SK-N-SH (cell line): ENCODE measurements around the gene TAX1BP1. TPM values are rescaled to one million over a fixed set of nuclear protein-coding genes. Genes with fewer than 3 reads are reported as not detected.
A peak's percentile ranks its signal among the peaks of the same experiment; 100 is the strongest.
"Not testable (repeated sequence)": the region's sequence is repeated elsewhere in the genome, so short reads cannot be mapped to it uniquely, and the experiment has no call there.

Source experiments
- CTCF ChIA-PET: fragments of 300-600, 350-600 bp; formaldehyde crosslinking; extraction: SDS; loops from one replicate; lab custom pipeline; 2021; lab: Yijun Ruan, JAX
- POLR2A ChIA-PET: fragments of 350-600 bp; sonication (Branson Sonifier 250); formaldehyde crosslinking; extraction: SDS; loops from one replicate; lab custom pipeline; 2020; ENCODE audit warnings: antibody characterized with exemption, inconsistent platforms; lab: Yijun Ruan, JAX
- DNase-seq: peaks from one replicate; pipeline ENCODE4 v3.0.0; 2012
- H2AFZ ChIP-seq: fragments of 200-600 bp; sonication (generic); 2 replicates; pipeline ENCODE4 v1.8.1; 2016; ENCODE audit warnings: antibody characterized with exemption, mild to moderate bottlenecking, low read depth
- H3F3A ChIP-seq: fragments of 200-600 bp; sonication (generic); replicated peaks from 2 replicates; pipeline ENCODE3; 2016; ENCODE audit warnings: antibody characterized with exemption, mild to moderate bottlenecking; ENCODE audit not compliant: insufficient read depth
- H3K27ac ChIP-seq, 2 experiments: fragments of 200-500 bp in 1 of 2; fragments of 200-600 bp in 1 of 2; sonication (Bioruptor generic) in 1 of 2; sonication (generic), shearing (Covaris generic) in 1 of 2; 2 replicates each; pipeline versions ENCODE4 v1.5.1 to v1.6.1; 2014 to 2016; ENCODE audit warnings: low read depth in 2 of 2, inconsistent platforms in 1 of 2, low read length in 1 of 2, mild to moderate bottlenecking in 1 of 2, mixed read lengths in 1 of 2
- H3K27me3 ChIP-seq: fragments of 200-600 bp; sonication (generic), shearing (Covaris generic); 2 replicates; pipeline ENCODE4 v1.6.1; 2016; ENCODE audit warnings: mixed run types; ENCODE audit not compliant: insufficient read depth
- H3K36me3 ChIP-seq, 2 experiments: fragments of 200-500 bp in 1 of 2; fragments of 200-600 bp in 1 of 2; sonication (Bioruptor generic) in 1 of 2; sonication (generic) in 1 of 2; replicated peaks in 1 of 2; 2 replicates each; pipeline versions ENCODE3 to v1.5.1; 2014 to 2016; ENCODE audit warnings: low read length in 1 of 2, mild to moderate bottlenecking in 1 of 2; ENCODE audit not compliant: insufficient read depth in 2 of 2, control insufficient read depth in 1 of 2
- H3K4me1 ChIP-seq, 2 experiments: fragments of 200-500 bp in 1 of 2; fragments of 200-600 bp in 1 of 2; sonication (Bioruptor generic) in 1 of 2; sonication (generic), shearing (Covaris generic) in 1 of 2; 2 replicates each; pipeline versions ENCODE4 v1.5.1 to v1.6.1; 2014 to 2016; ENCODE audit warnings: low read depth in 1 of 2, low read length in 1 of 2, mixed run types in 1 of 2; ENCODE audit not compliant: insufficient read depth in 2 of 2, control insufficient read depth in 1 of 2
- H3K4me2 ChIP-seq: fragments of 200-600 bp; sonication (generic), shearing (Covaris generic); 2 replicates; pipeline ENCODE4 v1.6.1; 2017; ENCODE audit warnings: mixed run types
- H3K4me3 ChIP-seq, 2 experiments: fragments of 200-500 bp in 1 of 2; fragments of 200-600 bp in 1 of 2; sonication (Bioruptor generic) in 1 of 2; sonication (generic), shearing (Covaris generic) in 1 of 2; 2 replicates each; pipeline versions ENCODE4 v1.5.1 to v1.8.1; 2014 to 2016; ENCODE audit warnings: low read depth in 2 of 2, inconsistent platforms in 1 of 2, low read length in 1 of 2, mild to moderate bottlenecking in 1 of 2, mixed read lengths in 1 of 2, moderate library complexity in 1 of 2
- H3K79me2 ChIP-seq: fragments of 200-600 bp; sonication (generic); 2 replicates; pipeline ENCODE4 v1.8.1; 2017; ENCODE audit warnings: mild to moderate bottlenecking; ENCODE audit not compliant: insufficient read depth
- H3K9ac ChIP-seq: fragments of 200-600 bp; sonication (generic); 2 replicates; pipeline ENCODE4 v1.6.1; 2017; ENCODE audit warnings: mixed run types
- H3K9me2 ChIP-seq: fragments of 200-600 bp; sonication (generic); 2 replicates; pipeline ENCODE4 v1.6.1; 2017; ENCODE audit warnings: mixed run types
- H3K9me3 ChIP-seq: fragments of 200-600 bp; sonication (generic); 2 replicates; pipeline ENCODE4 v1.6.1; 2017; ENCODE audit warnings: mixed run types, mild to moderate bottlenecking, moderate library complexity
- H4K20me1 ChIP-seq: fragments of 200-600 bp; sonication (generic); 2 replicates; pipeline ENCODE4 v1.6.1; 2017; ENCODE audit warnings: mild to moderate bottlenecking, mixed run types; ENCODE audit not compliant: insufficient read depth
- CHD2 ChIP-seq: fragments of 150-350 bp; IDR thresholded peaks from 2 replicates; pipeline ENCODE4 v1.6.1; 2018; ENCODE audit warnings: low read length; ENCODE audit not compliant: partially characterized antibody
- FOXJ3 ChIP-seq: sonication (generic); formaldehyde crosslinking; IDR thresholded peaks from 2 replicates; pipeline ENCODE4 v1.5.1; 2020; ENCODE audit warnings: mild to moderate bottlenecking, missing genetic modification reagents
- GATA2 ChIP-seq: sonication (generic); formaldehyde crosslinking; IDR thresholded peaks from 2 replicates; pipeline ENCODE4 v1.5.0; 2020; ENCODE audit warnings: mild to moderate bottlenecking, missing genetic modification reagents
- MEF2A ChIP-seq: IDR thresholded peaks from 2 replicates; pipeline ENCODE4 v1.4.0; 2012; ENCODE audit warnings: low read depth, borderline replicate concordance
- MXI1 ChIP-seq: IDR thresholded peaks from 2 replicates; pipeline ENCODE4 v1.6.1; 2012; ENCODE audit warnings: mild to moderate bottlenecking, low read depth, low read length, improper control_type of control experiment
- NRF1 ChIP-seq: IDR thresholded peaks from 2 replicates; pipeline ENCODE4 v1.6.1; 2012; ENCODE audit warnings: low read depth, mild to moderate bottlenecking, low read length
- POLR2AphosphoS5 ChIP-seq: IDR thresholded peaks from 2 replicates; pipeline ENCODE4 v1.6.1; 2012; ENCODE audit warnings: low read depth, low read length
- RCOR1 ChIP-seq: fragments of 150-350 bp; IDR thresholded peaks from 2 replicates; pipeline ENCODE4 v1.6.1; 2017; ENCODE audit warnings: antibody characterized with exemption, low read length
- SIN3A ChIP-seq: IDR thresholded peaks from 2 replicates; pipeline ENCODE4 v1.6.1; 2012; ENCODE audit warnings: low read depth, mild to moderate bottlenecking, low read length, moderate library complexity, borderline replicate concordance
- SMC3 ChIP-seq: IDR thresholded peaks from 2 replicates; pipeline ENCODE4 v1.6.1; 2012; ENCODE audit warnings: low read depth, low read length, improper control_type of control experiment
- TAF1 ChIP-seq: IDR thresholded peaks from 2 replicates; pipeline ENCODE4 v1.6.1; 2012; ENCODE audit warnings: low read depth, mild to moderate bottlenecking, low read length, moderate library complexity, borderline replicate concordance
- WGBS: methylation state at CpG from one replicate; pipeline ENCODE4 v1.1.6; 2017; ENCODE audit warnings: low lambda C conversion rate; 5-methylcytosine and 5-hydroxymethylcytosine counted together
- polyA plus RNA-seq, 3 experiments: library from polyadenylated mRNA; depleted of rRNA; stranded (reverse); fragments of >200 nt; gene quantifications; 2 replicates each; pipeline ENCODE4 v1.2.3, GENCODE V29; 2012
- TF ChIP-seq, protein P1 (sequence below): IDR thresholded peaks from 2 replicates; pipeline ENCODE4 v1.4.0; 2012; ENCODE audit warnings: low read depth

TAX1BP1 gene
- polyA plus RNA-seq, 1 of the 3 experiments (the other 2 are of a cell fraction), result 70.3 TPM

DNA sequence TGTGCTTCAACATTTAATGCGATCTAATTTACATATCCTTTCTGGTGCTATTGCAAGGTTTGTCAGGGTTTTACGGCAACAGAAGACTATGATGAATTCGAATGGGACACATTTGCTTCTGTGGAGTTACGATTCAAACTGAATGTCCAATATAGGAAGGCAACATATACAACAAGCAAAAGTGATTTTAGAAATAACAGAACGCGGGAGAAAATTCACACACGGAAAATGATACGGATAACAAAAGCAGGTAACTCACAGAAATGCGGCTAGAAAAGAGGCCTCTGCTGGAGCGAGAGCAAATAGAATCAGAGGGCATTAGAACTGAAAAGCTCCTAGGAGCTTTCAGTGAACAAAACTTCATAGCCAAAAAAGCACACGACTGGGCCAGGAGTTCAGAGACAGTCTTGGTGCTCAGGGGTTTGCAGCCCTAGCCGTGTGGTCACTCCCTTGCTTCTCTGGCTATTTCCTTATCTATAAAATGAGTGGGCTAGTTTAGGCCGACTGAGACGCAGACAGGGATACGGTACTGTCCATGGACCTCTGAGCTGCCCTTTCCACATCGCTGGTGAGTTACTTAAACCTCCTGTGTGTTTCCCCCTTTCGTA lies 557 bp upstream of the TAX1BP1 start:
- POLR2A ChIA-PET, result interaction anchor here (0.5 to 1.5 kb wide), 3 partner anchors 15 to 386 kb away, joined by 3 to 6 read pairs (median 3); partner anchors contain the start of gene HIBADH
- 0 out of 2 replicates have a peak, but pooled peaks have one; percentile 8 for TF ChIP-seq SMC3
- no peak for TF ChIP-seq MEF2A
- TF ChIP-seq GATA2, result 0 out of 2 replicates have a peak, but pooled peaks have one; percentile 31
- peak; percentile 18 for TF ChIP-seq CHD2

DNA sequence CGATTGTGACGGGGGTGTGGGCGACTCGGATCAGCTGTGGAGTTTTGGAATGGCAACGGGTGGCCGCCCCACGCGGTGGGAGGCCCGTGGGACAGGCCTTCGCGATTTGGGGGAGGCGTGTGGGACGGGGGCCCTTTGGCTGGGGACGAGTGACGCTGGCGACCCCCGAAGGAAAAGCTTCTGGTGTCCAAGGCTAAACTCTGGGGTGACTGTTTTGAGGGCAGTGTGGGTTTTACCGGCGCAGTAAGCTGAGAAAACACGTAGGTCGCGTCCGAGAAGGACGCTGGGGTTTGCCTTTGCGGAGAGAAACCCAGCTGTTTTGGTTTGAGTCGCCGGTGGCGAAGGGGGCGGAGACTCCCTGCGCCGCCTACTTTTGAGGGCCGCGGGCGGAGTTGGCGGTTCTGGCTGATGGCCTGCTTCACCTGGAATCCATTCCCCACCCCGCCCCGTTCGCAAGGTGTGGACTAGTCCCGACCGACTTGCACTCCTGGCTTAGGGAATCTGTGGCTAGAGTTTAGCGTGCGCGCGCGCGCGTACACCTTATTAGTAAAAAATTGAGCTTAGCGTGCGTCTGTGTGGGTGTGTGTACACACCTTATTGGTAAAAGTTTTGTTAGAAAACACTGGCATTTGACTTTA lies 606 bp downstream of the TAX1BP1 start:
- H3K4me3 ChIP-seq, result peak overlapping the region; percentile 83 to 99
- peaks cover 30% of the 10 kb centered on the region for H3F3A ChIP-seq
- peak overlapping the region; percentile 97 for H3K9ac ChIP-seq
- TF ChIP-seq RCOR1 (no peak), FOXJ3 (CRISPR knock-in tag) (peak; percentile 37; the same call in 1 of the 2 replicates), TAF1 (peak; percentile 66; the same call in 1 of the 2 replicates), POLR2AphosphoS5 (peak; percentile 49; the same call in 1 of the 2 replicates), SIN3A (peak; percentile 57; the same call in 1 of the 2 replicates), GATA2 (no peak), NRF1 (peak; percentile 40), MXI1 (peak; percentile 51; the same call in 1 of the 2 replicates)
- TF ChIP-seq, protein P1, sequence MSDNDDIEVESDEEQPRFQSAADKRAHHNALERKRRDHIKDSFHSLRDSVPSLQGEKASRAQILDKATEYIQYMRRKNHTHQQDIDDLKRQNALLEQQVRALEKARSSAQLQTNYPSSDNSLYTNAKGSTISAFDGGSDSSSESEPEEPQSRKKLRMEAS, result 0 out of 2 replicates have a peak, but pooled peaks have one; percentile 7
- peak overlapping the region; percentile 63 for H2AFZ ChIP-seq
- H4K20me1 ChIP-seq, result peaks cover 43% of the 10 kb centered on the region
- H3K4me2 ChIP-seq, result peak overlapping the region; percentile 82
- H3K4me1 ChIP-seq, result peaks cover 14 to 18% of the 10 kb centered on the region in 2 experiments; a peak in 3 of 4 replicates
- WGBS, result 1% methylated on average over 21 of the region's 49 CpGs
- peaks cover 0 to 4% of the 10 kb centered on the region in 2 experiments for H3K36me3 ChIP-seq
- ChIA-PET CTCF (interaction anchor here (0.6 to 3.1 kb wide), 12 partner anchors 11 to 544 kb away, joined by 3 to 17 read pairs (median 6); partner anchors contain the start of gene HIBADH), POLR2A (interaction anchor here (1.2 kb wide), 3 partner anchors 16 to 78 kb away, joined by 3 to 4 read pairs (median 3); partner anchors contain the start of gene HIBADH)
- peak; percentile 80 for DNase-seq
- no peaks in the 10 kb centered on the region for H3K27me3 ChIP-seq
- no peaks in the 10 kb centered on the region for H3K9me3 ChIP-seq
- H3K9me2 ChIP-seq, result no peaks in the 10 kb centered on the region
- H3K27ac ChIP-seq, result peak overlapping the region; percentile 94 to 97
- peaks cover 52% of the 10 kb centered on the region for H3K79me2 ChIP-seq

More for the DNA sequence above, 557 bp upstream of the TAX1BP1 start:
- WGBS, result 4% methylated on average over 17 of the region's 17 CpGs
- H3K9me3 ChIP-seq, result no peaks in the 10 kb centered on the region
- peak; percentile 70 for DNase-seq
- H3K4me2 ChIP-seq, result peak overlapping the region; percentile 82
- peaks cover 0 to 4% of the 10 kb centered on the region in 2 experiments for H3K36me3 ChIP-seq
- peaks cover 8 to 9% of the 10 kb centered on the region in 2 experiments; a peak in 2 of 4 replicates for H3K4me1 ChIP-seq
- H3F3A ChIP-seq, result peaks cover 19% of the 10 kb centered on the region
- CTCF ChIA-PET, result interaction anchor here (0.8 to 3.1 kb wide), 10 partner anchors 8 to 543 kb away, joined by 3 to 17 read pairs (median 6); partner anchors contain the start of gene HIBADH
- H3K27ac ChIP-seq, result peak overlapping the region; percentile 94 to 97
- H2AFZ ChIP-seq, result peak overlapping the region; percentile 82
- no peaks in the 10 kb centered on the region for H3K27me3 ChIP-seq
- peak overlapping the region; percentile 83 to 99 for H3K4me3 ChIP-seq
- H3K9me2 ChIP-seq, result no peaks in the 10 kb centered on the region
- H3K9ac ChIP-seq, result peak overlapping the region; percentile 97
- peaks cover 31% of the 10 kb centered on the region for H4K20me1 ChIP-seq
- peaks cover 40% of the 10 kb centered on the region for H3K79me2 ChIP-seq

DNA sequence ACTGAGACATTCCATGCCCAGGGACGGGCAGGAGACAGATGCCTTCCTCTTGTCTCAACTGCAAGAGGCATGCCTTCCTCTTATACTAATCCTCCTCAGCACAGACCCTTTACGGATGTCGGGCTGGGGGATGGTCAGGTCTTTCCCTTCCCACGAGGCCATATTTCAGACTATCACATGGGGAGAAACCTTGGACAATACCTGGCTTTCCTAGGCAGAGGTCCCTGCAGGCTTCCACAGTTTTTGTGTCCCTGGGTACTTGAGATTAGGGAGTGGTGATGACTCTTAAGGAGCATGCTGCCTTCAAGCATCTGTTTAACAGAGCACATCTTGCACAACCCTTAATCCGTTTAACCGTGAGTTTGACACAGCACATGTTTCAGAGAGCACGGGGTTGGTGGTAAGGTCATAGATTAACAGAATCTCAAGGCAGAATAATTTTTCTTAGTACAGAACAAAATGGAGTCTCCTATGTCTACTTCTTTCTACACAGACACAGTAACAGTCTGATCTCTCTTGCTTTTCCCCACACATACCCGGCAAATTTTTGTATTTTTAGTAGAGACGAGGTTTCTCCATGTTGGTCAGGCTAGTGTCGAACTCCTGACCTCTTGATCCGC lies 2.2 kb downstream of the TAX1BP1 start:
- H3K9me2 ChIP-seq, DNase-seq, H3K9ac ChIP-seq, H3K27ac ChIP-seq, POLR2A ChIA-PET, H3K27me3 ChIP-seq, H2AFZ ChIP-seq, H3K4me3 ChIP-seq, H3K36me3 ChIP-seq, H3K9me3 ChIP-seq: not testable (repeated sequence)
- 0 out of 2 replicates have a peak overlapping the region, but pooled peaks have one; percentile 26 for H3K4me2 ChIP-seq
- H3F3A ChIP-seq, result peaks cover 30% of the 10 kb centered on the region
- 71% methylated on average over 11 of the region's 11 CpGs for WGBS
- CTCF ChIA-PET, result interaction anchor here (1.4 kb wide), 1 partner anchor 278 kb away, joined by 3 read pairs; no protein-coding TSS in a partner anchor
- peaks cover 68% of the 10 kb centered on the region for H3K79me2 ChIP-seq
- peaks cover 59% of the 10 kb centered on the region for H4K20me1 ChIP-seq
- peaks cover 19 to 29% of the 10 kb centered on the region in 2 experiments; a peak in 3 of 4 replicates for H3K4me1 ChIP-seq
